ENCODE data around the gene C12orf75. TPM values are rescaled to one million over a fixed set of nuclear protein-coding genes. Genes with fewer than 3 reads are reported as not detected.

C12orf75 gene
- total RNA-seq, 2 donors from 2014 or later: 43.7 to 57.0 TPM

- Mint-ChIP-seq H3K4me1 (peaks cover 30% of the 10 kb centered on the region), H3K9me3 (peaks cover under 1% of the 10 kb centered on the region), H3K27ac (no peak overlapping the region), H3K36me3 (ENCODE audit: low read depth) (peaks cover 7% of the 10 kb centered on the region), H3K4me3 (no peak overlapping the region), H3K27me3 (ENCODE audit: insufficient read depth) (no peaks in the 10 kb centered on the region)
- DNase-seq: no peak
- Histone ChIP-seq H3K9me3 (ENCODE audit: control insufficient read depth, low read length) (no peaks in the 10 kb centered on the region), H3K9ac (ENCODE audit: extremely low read depth, low read length, poor library complexity, severe bottlenecking) (no peak overlapping the region), H3K27me3 (ENCODE audit: control insufficient read depth, insufficient read depth, low read length, poor library complexity, severe bottlenecking) (no peaks in the 10 kb centered on the region), H3K36me3 (ENCODE audit: control insufficient read depth, insufficient read depth, low read length) (no peaks in the 10 kb centered on the region), H3K27ac (ENCODE audit: low read depth, low read length) (peak overlapping the region; percentile 78), H3K4me3 (ENCODE audit: low read length) (no peak overlapping the region), H3K4me1 (ENCODE audit: control insufficient read depth, insufficient read depth, low read length) (peaks cover 3% of the 10 kb centered on the region)
- TF ChIP-seq CTCF (conservative IDR thresholded peaks at IDR 0.05): no peak
- 90 to 95% methylated on average over 2 of the region's 3 CpGs for WGBS, 2 experiments (ENCODE audit: insufficient coverage in 1 of 2, insufficient read length in 1 of 2)
Observed at GRCh38 chr12:105348142-105348541, 17.7 kb downstream of the C12orf75 start.

DNA sequence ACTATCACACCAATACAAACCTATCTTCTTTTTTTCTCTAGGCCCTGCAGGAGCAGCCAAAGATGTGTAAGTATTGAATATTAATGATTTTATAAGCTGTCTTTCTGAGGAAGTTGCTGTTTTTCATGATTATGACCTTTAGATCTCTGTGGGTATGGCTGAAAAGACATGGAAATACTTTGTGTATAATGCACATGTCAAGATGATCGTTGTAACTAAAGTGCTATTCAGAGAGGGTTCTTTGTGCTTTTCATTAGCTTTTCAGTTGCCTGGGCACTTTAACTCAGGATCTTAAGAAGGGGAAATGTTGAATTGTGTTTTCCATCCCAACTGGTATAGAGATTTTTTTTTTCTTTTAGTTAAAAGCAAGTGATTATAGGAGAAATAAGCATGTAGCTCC is 18.1 kb downstream of the C12orf75 start:
- WGBS, 2 experiments (ENCODE audit: insufficient coverage in 1 of 2, insufficient read length in 1 of 2): 70 to 91% methylated on average over 1 of the region's 1 CpG
- peaks cover 3% of the 10 kb centered on the region for H3K4me1 ChIP-seq (ENCODE audit: control insufficient read depth, insufficient read depth, low read length)
- H3K4me3 ChIP-seq (ENCODE audit: low read length): no peak overlapping the region
- H3K36me3 ChIP-seq (ENCODE audit: control insufficient read depth, insufficient read depth, low read length): no peaks in the 10 kb centered on the region
- no peak overlapping the region for H3K27ac Mint-ChIP-seq
- no peak for TF ChIP-seq CTCF (conservative IDR thresholded peaks at IDR 0.05)
- H3K27me3 ChIP-seq (ENCODE audit: control insufficient read depth, insufficient read depth, low read length, poor library complexity, severe bottlenecking): no peaks in the 10 kb centered on the region
- no peaks in the 10 kb centered on the region for H3K9me3 ChIP-seq (ENCODE audit: control insufficient read depth, low read length)
- H3K4me1 Mint-ChIP-seq: peaks cover 33% of the 10 kb centered on the region
- no peak overlapping the region for H3K4me3 Mint-ChIP-seq
- peaks cover 3% of the 10 kb centered on the region for H3K9me3 Mint-ChIP-seq
- H3K27ac ChIP-seq (ENCODE audit: low read depth, low read length): peak overlapping the region; percentile 78
- no peaks in the 10 kb centered on the region for H3K27me3 Mint-ChIP-seq (ENCODE audit: insufficient read depth)
- no peak overlapping the region for H3K9ac ChIP-seq (ENCODE audit: extremely low read depth, low read length, poor library complexity, severe bottlenecking)
- no peak for DNase-seq
- peaks cover 10% of the 10 kb centered on the region for H3K36me3 Mint-ChIP-seq (ENCODE audit: low read depth)

DNA sequence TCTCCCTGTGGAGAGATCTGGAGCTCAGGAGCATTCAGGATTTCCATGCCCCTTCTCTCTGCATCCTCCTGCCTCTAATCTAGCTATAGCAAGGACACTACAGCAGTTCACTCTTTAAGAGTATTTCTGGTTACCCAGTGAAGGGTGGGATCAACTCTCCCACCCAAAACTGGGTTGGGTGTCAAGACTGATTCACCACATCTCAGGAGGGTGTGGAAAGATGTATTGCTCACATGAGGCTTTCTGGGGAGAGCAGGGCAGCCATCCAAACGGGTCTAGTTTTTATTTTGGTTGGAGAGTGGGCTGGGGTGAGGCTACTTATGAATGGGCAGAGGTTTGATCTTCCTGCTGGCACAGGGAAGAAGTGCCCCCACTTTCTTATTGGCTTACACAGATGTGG is 18.6 kb downstream of the C12orf75 start:
- peaks cover 10% of the 10 kb centered on the region for H3K36me3 Mint-ChIP-seq (ENCODE audit: low read depth)
- 96% methylated on average over 1 of the region's 1 CpG; no CpG with 5 or more reads in 1 of the 2 experiments for WGBS, 2 experiments (ENCODE audit: insufficient coverage in 1 of 2, insufficient read length in 1 of 2)
- H3K9me3 ChIP-seq (ENCODE audit: control insufficient read depth, low read length): no peaks in the 10 kb centered on the region
- peaks cover 27% of the 10 kb centered on the region for H3K4me1 Mint-ChIP-seq
- no peaks in the 10 kb centered on the region for H3K36me3 ChIP-seq (ENCODE audit: control insufficient read depth, insufficient read depth, low read length)
- no peak overlapping the region for H3K4me3 Mint-ChIP-seq
- DNase-seq: no peak
- peaks cover 3% of the 10 kb centered on the region for H3K9me3 Mint-ChIP-seq
- H3K27ac Mint-ChIP-seq: no peak overlapping the region
- no peak overlapping the region for H3K9ac ChIP-seq (ENCODE audit: extremely low read depth, low read length, poor library complexity, severe bottlenecking)
- no peaks in the 10 kb centered on the region for H3K27me3 ChIP-seq (ENCODE audit: control insufficient read depth, insufficient read depth, low read length, poor library complexity, severe bottlenecking)
- H3K27me3 Mint-ChIP-seq (ENCODE audit: insufficient read depth): no peaks in the 10 kb centered on the region
- no peak for TF ChIP-seq CTCF (conservative IDR thresholded peaks at IDR 0.05)
- peak overlapping the region; percentile 78 for H3K27ac ChIP-seq (ENCODE audit: low read depth, low read length)
- H3K4me1 ChIP-seq (ENCODE audit: control insufficient read depth, insufficient read depth, low read length): peaks cover 3% of the 10 kb centered on the region
- H3K4me3 ChIP-seq (ENCODE audit: low read length): no peak overlapping the region
